Bone marrow (tissue), 2 donors: ENCODE measurements around the gene SYT9.

Experiments
- DNase-seq, 2 donors: peaks; one replicate each; lab custom pipeline; 2025; lab: John Stamatoyannopoulos, UW

The SYT9 gene

GRCh38 chr11:7251836-7252682 lies at the start of gene SYT9:
TSS of gene SYT9 (plus strand) at chr11:7251904. CDS start at chr11:7252187, 283 bp downstream.
- no peak for DNase-seq

GRCh38 chr11:7202412-7202811 lies 49.3 kb upstream of the SYT9 start:
- no peak for DNase-seq

GRCh38 chr11:7204778-7205177 lies 46.9 kb upstream of the SYT9 start:
- DNase-seq: no peak

- no peak for DNase-seq
These were observed 43.3 kb upstream of the SYT9 start for GRCh38 chr11:7208391-7208790.

GRCh38 chr11:7219491-7219890 lies 32.2 kb upstream of the SYT9 start:
- DNase-seq: no peak

- no peak for DNase-seq
These were observed 31.1 kb upstream of the SYT9 start for GRCh38 chr11:7220636-7221035.

- no peak for DNase-seq
These were observed 29.1 kb upstream of the SYT9 start for GRCh38 chr11:7222619-7223018.

- DNase-seq: no peak
These were observed 11.8 kb upstream of the SYT9 start for GRCh38 chr11:7239877-7240276.

GRCh38 chr11:7245341-7245740 lies 6.4 kb upstream of the SYT9 start:
- DNase-seq: no peak

GRCh38 chr11:7246179-7246578 lies 5.5 kb upstream of the SYT9 start:
- no peak for DNase-seq

- no peak for DNase-seq
These were observed 1.5 kb upstream of the SYT9 start for GRCh38 chr11:7250166-7250565.

GRCh38 chr11:7251487-7251835 lies 243 bp upstream of the SYT9 start:
- no peak for DNase-seq

GRCh38 chr11:7252683-7253213 lies 1.0 kb downstream of the SYT9 start:
- DNase-seq: no peak

GRCh38 chr11:7253800-7254199 lies 2.1 kb downstream of the SYT9 start:
- DNase-seq: no peak

- DNase-seq: no peak
These were observed 3.1 kb downstream of the SYT9 start for GRCh38 chr11:7254731-7255291.

GRCh38 chr11:7256943-7257342 lies 5.2 kb downstream of the SYT9 start:
- DNase-seq: no peak

- no peak for DNase-seq
These were observed 6.0 kb downstream of the SYT9 start for GRCh38 chr11:7257724-7258123.

GRCh38 chr11:7261578-7261977 lies 9.9 kb downstream of the SYT9 start:
- DNase-seq: no peak

GRCh38 chr11:7262672-7263071 lies 11.0 kb downstream of the SYT9 start:
- no peak for DNase-seq

GRCh38 chr11:7263842-7264241 lies 12.1 kb downstream of the SYT9 start:
- DNase-seq: no peak

GRCh38 chr11:7268758-7269157 lies 17.1 kb downstream of the SYT9 start:
- DNase-seq: no peak

GRCh38 chr11:7270233-7270865 lies 18.6 kb downstream of the SYT9 start:
- DNase-seq: no peak

- no peak for DNase-seq
These were observed 20.7 kb downstream of the SYT9 start for GRCh38 chr11:7272373-7272772.
